ENCODE data around the gene KY.

Gene KY

GRCh38 chr3:134659391-134660045 lies 8.7 kb upstream of the KY start:
- no peak for TF ChIP-seq CTCF (conservative IDR thresholded peaks at IDR 0.05)
- H3K27ac ChIP-seq: no peak overlapping the region

GRCh38 chr3:134658555-134658954 lies 7.7 kb upstream of the KY start:
- H3K27ac ChIP-seq: no peak overlapping the region
- TF ChIP-seq CTCF (conservative IDR thresholded peaks at IDR 0.05): no peak

GRCh38 chr3:134656211-134656800 lies 5.5 kb upstream of the KY start:
- H3K27ac ChIP-seq: no peak overlapping the region
- TF ChIP-seq CTCF (conservative IDR thresholded peaks at IDR 0.05): no peak

GRCh38 chr3:134655706-134656105 lies 4.9 kb upstream of the KY start:
- H3K27ac ChIP-seq: no peak overlapping the region
- TF ChIP-seq CTCF (conservative IDR thresholded peaks at IDR 0.05): no peak

- H3K27ac ChIP-seq: no peak overlapping the region
- no peak for TF ChIP-seq CTCF (conservative IDR thresholded peaks at IDR 0.05)
Observed at GRCh38 chr3:134654031-134654430, 3.2 kb upstream of the KY start.

GRCh38 chr3:134652886-134653630 lies 2.2 kb upstream of the KY start:
- no peak for TF ChIP-seq CTCF (conservative IDR thresholded peaks at IDR 0.05)

GRCh38 chr3:134652409-134652831 lies 1.6 kb upstream of the KY start:
- TF ChIP-seq CTCF (conservative IDR thresholded peaks at IDR 0.05): no peak

More at GRCh38 chr3:134652886-134653630, 2.2 kb upstream of the KY start:
- no peak overlapping the region for H3K27ac ChIP-seq

More at GRCh38 chr3:134652409-134652831, 1.6 kb upstream of the KY start:
- no peak overlapping the region for H3K27ac ChIP-seq

All from VCaP (cell line).